Upper lobe of left lung (tissue), 6 donors: Measurements from ENCODE around the gene PLK5. TPM values are rescaled to one million over a fixed set of nuclear protein-coding genes. Genes with fewer than 3 reads are reported as not detected.

ENCODE experiments used
- ATAC-seq, 2 donors: fragments of 200-7000 bp; cut with Tn5 transposase; one replicate each; pipeline ENCODE4 v1.9.1; 2022; ENCODE audit warnings: mild to moderate bottlenecking in 2 of 2, moderate library complexity in 2 of 2; ENCODE audit not compliant: low FRiP score in 2 of 2
- DNase-seq, 2 donors: peaks; one replicate each; pipeline ENCODE4 v3.0.0-alpha.2; 2019 to 2020
- H3K27ac ChIP-seq, 4 donors: fragments of 200-600 bp; sonication (generic); one replicate each; pipeline ENCODE4 v1.5.1; 2016 to 2019
- H3K27me3 ChIP-seq, 4 donors: fragments of 200-600 bp; sonication (generic); one replicate each; pipeline ENCODE4 v1.5.1; 2017 to 2019
- H3K36me3 ChIP-seq, 4 donors: fragments of 200-600 bp; sonication (generic); one replicate each; pipeline ENCODE4 v1.5.1; 2016 to 2019
- H3K4me1 ChIP-seq, 4 donors: fragments of 200-600 bp; sonication (generic); one replicate each; pipeline ENCODE4 v1.5.1; 2018 to 2019
- H3K4me3 ChIP-seq, 4 donors: fragments of 200-600 bp; sonication (generic); one replicate each; pipeline ENCODE4 v1.5.1; 2017 to 2019; ENCODE audit warnings: mild to moderate bottlenecking in 2 of 4, moderate library complexity in 1 of 4
- H3K9me3 ChIP-seq, 4 donors: fragments of 200-600 bp; sonication (generic); one replicate each; pipeline ENCODE4 v1.5.1; 2018 to 2019
- EP300 ChIP-seq, 4 donors: sonication (generic); formaldehyde crosslinking; IDR thresholded peaks; one replicate each; pipeline ENCODE4 v1.5.1; 2017; ENCODE audit warnings: antibody characterized with exemption in 4 of 4, control low read depth in 2 of 4
- POLR2A ChIP-seq, 4 donors: fragments of 450-650 bp; IDR thresholded peaks; one replicate each; pipeline ENCODE4 v1.5.1; 2016 to 2017; ENCODE audit warnings: antibody characterized with exemption in 4 of 4, mild to moderate bottlenecking in 2 of 4
- POLR2AphosphoS5 ChIP-seq, 2 donors: sonication (generic); formaldehyde crosslinking; IDR thresholded peaks; one replicate each; pipeline ENCODE4 v1.5.1; 2017; ENCODE audit warnings: antibody characterized with exemption in 2 of 2
- WGBS, 2 donors: methylation state at CpG; one replicate each; pipeline ENCODE4 v1.1.5; 2017 to 2018; 5-methylcytosine and 5-hydroxymethylcytosine counted together
- total RNA-seq, 6 donors: library from RNA; depleted of rRNA in 4 of 6; stranded (reverse); fragments of >200 nt in 4 of 6; gene quantifications; one replicate each; pipeline versions ENCODE4 v1.1.0 to v1.2.1, GENCODE V29; 2016 to 2021
- TF ChIP-seq, protein P1 (sequence below), 6 experiments: fragments of 450-650 bp in 4 of 6; fragments of 200-600 bp in 2 of 6; sonication (generic) in 2 of 6; IDR thresholded peaks; one replicate each; pipeline ENCODE4 v1.5.1; 2016 to 2019; ENCODE audit warnings: antibody characterized with exemption in 6 of 6
- donor health status: DM: no; HTN: no; CAD: no; lungs with moderate emphysema.
- donor health status: DM: no; HTN: yes; CAD: no; lungs with severe emphysema.

The PLK5 gene
- total RNA-seq, 6 donors from 2014 or later, result not detected

DNA sequence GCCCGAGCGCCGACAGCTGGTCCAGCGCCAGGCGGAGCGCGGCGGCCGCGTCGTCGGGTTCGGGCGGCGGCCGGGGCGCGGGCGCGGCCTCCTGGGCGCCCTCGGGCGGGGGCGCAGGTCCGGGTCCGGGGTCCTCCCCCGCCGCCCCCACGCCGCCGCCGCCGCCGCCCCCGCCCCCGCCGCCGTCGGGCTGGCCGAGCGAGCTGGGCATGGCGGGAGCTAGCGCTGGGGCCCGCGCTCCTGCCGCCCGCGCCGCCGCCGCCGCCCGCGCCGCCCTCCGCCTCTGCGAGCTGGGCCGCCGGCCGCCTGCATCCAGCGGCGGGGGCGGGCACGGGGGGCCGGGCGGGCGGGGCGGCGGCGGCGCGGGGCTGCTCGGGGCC, 44.0 kb downstream of the PLK5 start:
- H3K27ac ChIP-seq, result peak overlapping the region in 1 of 4 donors; percentile 87

DNA sequence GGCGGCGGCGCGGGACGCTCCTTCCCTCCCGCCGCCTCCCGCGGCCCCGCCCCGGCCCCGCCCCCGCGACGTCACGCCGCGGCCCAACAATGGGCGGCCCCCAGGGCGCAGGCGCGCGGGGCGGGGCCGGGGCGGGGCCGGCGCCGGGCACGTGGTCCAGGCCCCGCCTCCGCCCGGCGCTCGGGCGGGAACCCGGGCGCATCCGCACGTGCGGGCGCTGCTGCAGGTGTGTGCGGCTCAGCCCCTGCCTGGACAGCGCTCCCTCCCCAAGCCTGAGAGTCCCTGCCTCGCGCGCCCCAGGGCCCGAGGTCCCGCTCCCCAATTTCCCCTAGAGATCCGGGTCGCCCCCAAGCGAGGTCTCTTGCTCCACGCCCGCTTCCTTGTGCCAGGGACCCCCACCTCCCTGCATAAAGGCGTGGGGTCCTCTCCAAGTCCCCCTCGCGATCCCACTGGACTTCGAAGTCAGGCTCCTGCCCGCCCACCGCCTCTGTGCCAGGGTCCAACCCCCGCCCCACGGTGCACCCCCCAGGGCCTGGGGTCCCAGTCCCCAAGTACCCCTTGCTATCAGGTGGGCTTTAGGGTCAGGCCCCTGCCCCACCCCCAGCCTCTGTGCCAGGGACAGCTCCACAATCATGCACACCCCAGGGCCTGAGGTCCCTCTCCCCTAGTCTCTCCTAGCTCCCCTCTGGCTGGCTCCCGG, 44.6 kb downstream of the PLK5 start, which contains the start of gene MEX3D:
MEX3D (minus strand) TSS at position 6 of the 700 bp plus-strand sequence. CDS start 267 bp downstream, outside the sequence.
- H3K36me3 ChIP-seq, result no peaks in the 10 kb centered on the region
- H3K4me1 ChIP-seq, result peaks cover 11 to 27% (median 16%) of the 10 kb centered on the region in 4 donors
- 0 to 32% methylated on average over 1 to 12 of the region's 63 CpGs for WGBS, 2 donors
- DNase-seq (peak; percentile 74 to 98), ATAC-seq (peak; percentile 20 to 87)
- TF ChIP-seq POLR2AphosphoS5 (IDR thresholded peaks at IDR 0.05) (no peak), EP300 (IDR thresholded peaks at IDR 0.05) (no peak), POLR2A (IDR thresholded peaks at IDR 0.05) (no peak)
- TF ChIP-seq, protein P1, sequence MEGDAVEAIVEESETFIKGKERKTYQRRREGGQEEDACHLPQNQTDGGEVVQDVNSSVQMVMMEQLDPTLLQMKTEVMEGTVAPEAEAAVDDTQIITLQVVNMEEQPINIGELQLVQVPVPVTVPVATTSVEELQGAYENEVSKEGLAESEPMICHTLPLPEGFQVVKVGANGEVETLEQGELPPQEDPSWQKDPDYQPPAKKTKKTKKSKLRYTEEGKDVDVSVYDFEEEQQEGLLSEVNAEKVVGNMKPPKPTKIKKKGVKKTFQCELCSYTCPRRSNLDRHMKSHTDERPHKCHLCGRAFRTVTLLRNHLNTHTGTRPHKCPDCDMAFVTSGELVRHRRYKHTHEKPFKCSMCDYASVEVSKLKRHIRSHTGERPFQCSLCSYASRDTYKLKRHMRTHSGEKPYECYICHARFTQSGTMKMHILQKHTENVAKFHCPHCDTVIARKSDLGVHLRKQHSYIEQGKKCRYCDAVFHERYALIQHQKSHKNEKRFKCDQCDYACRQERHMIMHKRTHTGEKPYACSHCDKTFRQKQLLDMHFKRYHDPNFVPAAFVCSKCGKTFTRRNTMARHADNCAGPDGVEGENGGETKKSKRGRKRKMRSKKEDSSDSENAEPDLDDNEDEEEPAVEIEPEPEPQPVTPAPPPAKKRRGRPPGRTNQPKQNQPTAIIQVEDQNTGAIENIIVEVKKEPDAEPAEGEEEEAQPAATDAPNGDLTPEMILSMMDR (IDR thresholded peaks at IDR 0.05), result no peak
- peak within 1 kb of the TSS; percentile 75 to 87 (median 84) for H3K27ac ChIP-seq
- peaks cover 0 to 10% (median 0%) of the 10 kb centered on the region in 4 donors for H3K27me3 ChIP-seq
- no peaks in the 10 kb centered on the region for H3K9me3 ChIP-seq
- H3K4me3 ChIP-seq, result peak within 1 kb of the TSS; percentile 63 to 86 (median 78)

More for the DNA sequence above, 44.0 kb downstream of the PLK5 start:
- Histone ChIP-seq H3K9me3 (no peaks in the 10 kb centered on the region), H3K27me3 (peaks cover 0 to 10% (median 0%) of the 10 kb centered on the region in 4 donors), H3K4me3 (peak overlapping the region in 3 of 4 donors; percentile 77 to 86 (median 78)), H3K4me1 (peaks cover 11 to 27% (median 16%) of the 10 kb centered on the region in 4 donors), H3K36me3 (no peaks in the 10 kb centered on the region)
- no CpG with 5 or more reads among the region's 73 CpGs for WGBS, 2 donors
- DNase-seq, result peak in 1 of 2 donors; percentile 88
- no peak for TF ChIP-seq EP300 (IDR thresholded peaks at IDR 0.05)
- TF ChIP-seq POLR2AphosphoS5 (IDR thresholded peaks at IDR 0.05), result no peak
- TF ChIP-seq POLR2A (IDR thresholded peaks at IDR 0.05), result no peak
- TF ChIP-seq, protein P1 (IDR thresholded peaks at IDR 0.05), result no peak
- ATAC-seq, result no peak

DNA sequence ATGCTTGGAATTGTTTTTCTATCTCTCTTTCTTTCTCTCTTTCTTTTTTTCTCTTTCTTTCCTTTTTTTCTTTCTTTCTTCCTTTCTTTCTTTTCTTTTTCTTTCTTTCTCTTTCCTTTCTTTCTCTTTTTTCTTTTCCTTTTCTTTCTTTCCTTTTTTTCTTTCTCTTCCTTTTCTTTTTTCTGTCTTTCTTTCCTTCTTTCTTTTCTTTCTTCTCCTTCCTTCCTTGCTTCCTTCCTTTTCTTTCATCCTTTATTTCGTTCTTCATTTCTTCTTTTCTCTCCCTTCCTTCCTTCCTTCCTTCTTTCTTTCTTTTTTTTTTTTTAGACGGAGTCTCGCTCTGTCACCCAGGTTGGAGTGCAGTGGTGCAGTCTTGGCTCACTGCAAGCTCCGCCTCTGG, 46.1 kb downstream of the PLK5 start:
- WGBS, 2 donors, result 61 to 73% methylated on average over 4 of the region's 4 CpGs
- Histone ChIP-seq H3K36me3 (no peaks in the 10 kb centered on the region), H3K27ac (no peak overlapping the region), H3K27me3 (peaks cover 0 to 10% (median 0%) of the 10 kb centered on the region in 4 donors), H3K4me3 (no peak overlapping the region), H3K4me1 (peaks cover 11 to 27% (median 16%) of the 10 kb centered on the region in 4 donors), H3K9me3 (no peaks in the 10 kb centered on the region)
- DNase-seq (no peak), ATAC-seq (no peak)
- TF ChIP-seq EP300 (IDR thresholded peaks at IDR 0.05), result no peak
- no peak for TF ChIP-seq POLR2AphosphoS5 (IDR thresholded peaks at IDR 0.05)
- no peak for TF ChIP-seq POLR2A (IDR thresholded peaks at IDR 0.05)
- TF ChIP-seq, protein P1 (IDR thresholded peaks at IDR 0.05), result no peak

- peaks cover 11 to 25% (median 14%) of the 10 kb centered on the region in 4 donors for H3K4me1 ChIP-seq
- H3K27ac ChIP-seq, result no peak overlapping the region
- no peak for ATAC-seq
- H3K4me3 ChIP-seq, result no peak overlapping the region
- no peaks in the 10 kb centered on the region for H3K9me3 ChIP-seq
- TF ChIP-seq EP300 (IDR thresholded peaks at IDR 0.05), result no peak
- TF ChIP-seq, protein P1 (IDR thresholded peaks at IDR 0.05), result no peak
- TF ChIP-seq POLR2AphosphoS5 (IDR thresholded peaks at IDR 0.05), result no peak
- 94 to 96% methylated on average over 13 of the region's 13 CpGs for WGBS, 2 donors
- no peaks in the 10 kb centered on the region for H3K36me3 ChIP-seq
- DNase-seq, result peak in 1 of 2 donors; percentile 75
- peaks cover 0 to 10% (median 0%) of the 10 kb centered on the region in 4 donors for H3K27me3 ChIP-seq
These were observed 47.0 kb downstream of the PLK5 start for GRCh38 chr19:1570836-1571235.
